Panc1 (cell line): ENCODE data around the gene PTGR1. TPM values are rescaled to one million over a fixed set of nuclear protein-coding genes. Genes with fewer than 3 reads are reported as not detected.

ENCODE experiments used
- ATAC-seq: fragments of 200-7000 bp; cut with Tn5 transposase; 2 replicates; pipeline ENCODE4 v1.9.1; 2020; ENCODE audit warnings: mild to moderate bottlenecking, moderate library complexity
- BruUV-seq: library from RNA; stranded (reverse); fragments of 400-500 nt; replicated peaks from 2 replicates; lab custom pipeline; 2021; lab: Mats Ljungman, UMichigan
- CTCF ChIA-PET: fragments of 300-600 bp; sonication (Branson Sonifier 250); formaldehyde crosslinking; loops from one replicate; lab custom pipeline; 2022; ENCODE audit warnings: antibody characterized with exemption; lab: Charles Lee
- POLR2A ChIA-PET: fragments of 300-600 bp; sonication (Branson Sonifier 250); formaldehyde crosslinking; loops from one replicate; lab custom pipeline; 2022; ENCODE audit warnings: antibody characterized with exemption; lab: Charles Lee
- DNase-seq: peaks from one replicate; pipeline ENCODE4 v3.0.0-alpha.2; 2010; ENCODE audit warnings: low read depth, low spot score
- H3K27ac ChIP-seq: 2 replicates; pipeline ENCODE4 v1.5.1; 2011; ENCODE audit warnings: mild to moderate bottlenecking, low read length, inconsistent platforms
- H3K27me3 ChIP-seq: fragments of 200-500 bp; sonication (Bioruptor generic); 2 replicates; pipeline ENCODE4 v1.6.0; 2014; ENCODE audit warnings: low read length, inconsistent platforms; ENCODE audit not compliant: control insufficient read depth, insufficient read depth
- H3K36me3 ChIP-seq: fragments of 200-500 bp; sonication (Bioruptor generic); 2 replicates; pipeline ENCODE4 v1.5.1; 2014; ENCODE audit warnings: inconsistent platforms, mild to moderate bottlenecking, low read length, moderate library complexity; ENCODE audit not compliant: control insufficient read depth, insufficient read depth
- H3K4me1 ChIP-seq: 2 replicates; pipeline ENCODE4 v1.5.1; 2011; ENCODE audit warnings: inconsistent platforms, mild to moderate bottlenecking, low read length, moderate library complexity; ENCODE audit not compliant: control insufficient read depth, insufficient read depth
- H3K4me3 ChIP-seq, 2 experiments: 2 replicates each; pipeline ENCODE4 v1.5.1; 2011 to 2012; ENCODE audit warnings: low read depth in 2 of 2, low read length in 2 of 2, mild to moderate bottlenecking in 2 of 2, inconsistent platforms in 1 of 2, moderate library complexity in 1 of 2
- H3K9me3 ChIP-seq: fragments of 200-500 bp; sonication (Bioruptor generic); 2 replicates; pipeline ENCODE4 v1.5.1; 2014; ENCODE audit warnings: low read depth, mild to moderate bottlenecking, inconsistent platforms, low read length, moderate library complexity; ENCODE audit not compliant: control insufficient read depth, insufficient read depth
- POLR2AphosphoS5 ChIP-seq: IDR thresholded peaks from 2 replicates; pipeline ENCODE4 v1.6.1; 2012; ENCODE audit warnings: mild to moderate bottlenecking, low read depth, low read length, moderate library complexity
- SIN3A ChIP-seq: IDR thresholded peaks from 2 replicates; pipeline ENCODE4 v1.6.1; 2012; ENCODE audit warnings: low read depth, mild to moderate bottlenecking, low read length, moderate library complexity, borderline replicate concordance; ENCODE audit not compliant: insufficient read depth
- TCF7L2 ChIP-seq: IDR thresholded peaks from 2 replicates; pipeline ENCODE4 v1.6.1; 2011; ENCODE audit warnings: mild to moderate bottlenecking, low read depth, low read length, inconsistent platforms
- in situ Hi-C: cut with HindIII; loops from 2 replicates; pipeline ENCODE4 v1.10.0; 2016; ENCODE audit warnings: low sequenced_read_pairs, low pct_unique_long_range_greater_than_20kb
- intact Hi-C: fragments of 100-400 bp; cut with micrococcal nuclease; formaldehyde crosslinking; loops from one replicate; pipeline ENCODE4 v1.10.0; 2022; ENCODE audit not compliant: unreplicated experiment
- total RNA-seq: library from RNA; stranded (reverse); gene quantifications from one replicate; pipeline ENCODE4 v1.2.1, GENCODE V29; 2021; ENCODE audit not compliant: unreplicated experiment
- TF ChIP-seq, protein P1 (sequence below): fragments of 450-650 bp; IDR thresholded peaks from 2 replicates; pipeline ENCODE4 v1.5.1; 2017; ENCODE audit warnings: mild to moderate bottlenecking
- TF ChIP-seq, protein P2 (sequence below), 2 experiments: IDR thresholded peaks; 2 replicates each; pipeline ENCODE4 v1.6.1; 2011 to 2012; ENCODE audit warnings: low read depth in 2 of 2, control low read depth in 1 of 2, low read length in 1 of 2, mild to moderate bottlenecking in 1 of 2, moderate library complexity in 1 of 2; ENCODE audit not compliant: insufficient read depth in 1 of 2

Gene PTGR1
- total RNA-seq, 1 experiment from 2014 or later: 46.0 TPM

DNA sequence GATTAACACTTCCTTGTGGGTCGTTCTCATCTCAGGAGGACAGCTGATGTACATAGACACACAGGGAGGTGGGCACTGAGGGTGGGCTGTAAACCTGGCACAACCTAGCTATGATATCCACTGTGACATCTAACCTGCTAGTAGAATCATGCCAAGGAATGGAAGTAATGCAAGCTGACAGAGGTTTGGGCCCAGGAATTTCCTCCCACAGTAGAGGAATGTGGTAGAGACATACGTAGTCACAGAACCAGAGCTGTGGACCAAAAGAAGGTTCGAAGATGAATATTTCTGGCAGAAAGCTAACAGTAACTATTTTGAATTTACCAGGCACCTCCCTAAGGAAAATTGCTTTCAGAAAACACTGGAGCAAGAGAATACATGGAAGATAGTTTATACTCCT is 16.5 kb upstream of the PTGR1 start:
- intact Hi-C loops: no loop called here
- no peak for ATAC-seq
- H3K4me1 ChIP-seq: no peaks in the 10 kb centered on the region
- H3K27me3 ChIP-seq: no peaks in the 10 kb centered on the region
- H3K36me3 ChIP-seq: no peaks in the 10 kb centered on the region
- DNase-seq: no peak
- ChIA-PET POLR2A (no interaction called here), CTCF (no interaction called here)
- no TSS peak for BruUV-seq
- no peak overlapping the region for H3K4me3 ChIP-seq
- H3K27ac ChIP-seq: no peak overlapping the region
- in situ Hi-C loops: no loop called here
- TF ChIP-seq, protein P1, sequence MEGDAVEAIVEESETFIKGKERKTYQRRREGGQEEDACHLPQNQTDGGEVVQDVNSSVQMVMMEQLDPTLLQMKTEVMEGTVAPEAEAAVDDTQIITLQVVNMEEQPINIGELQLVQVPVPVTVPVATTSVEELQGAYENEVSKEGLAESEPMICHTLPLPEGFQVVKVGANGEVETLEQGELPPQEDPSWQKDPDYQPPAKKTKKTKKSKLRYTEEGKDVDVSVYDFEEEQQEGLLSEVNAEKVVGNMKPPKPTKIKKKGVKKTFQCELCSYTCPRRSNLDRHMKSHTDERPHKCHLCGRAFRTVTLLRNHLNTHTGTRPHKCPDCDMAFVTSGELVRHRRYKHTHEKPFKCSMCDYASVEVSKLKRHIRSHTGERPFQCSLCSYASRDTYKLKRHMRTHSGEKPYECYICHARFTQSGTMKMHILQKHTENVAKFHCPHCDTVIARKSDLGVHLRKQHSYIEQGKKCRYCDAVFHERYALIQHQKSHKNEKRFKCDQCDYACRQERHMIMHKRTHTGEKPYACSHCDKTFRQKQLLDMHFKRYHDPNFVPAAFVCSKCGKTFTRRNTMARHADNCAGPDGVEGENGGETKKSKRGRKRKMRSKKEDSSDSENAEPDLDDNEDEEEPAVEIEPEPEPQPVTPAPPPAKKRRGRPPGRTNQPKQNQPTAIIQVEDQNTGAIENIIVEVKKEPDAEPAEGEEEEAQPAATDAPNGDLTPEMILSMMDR: no peak
- TF ChIP-seq POLR2AphosphoS5 (no peak), TCF7L2 (no peak), SIN3A (no peak)
- TF ChIP-seq, protein P2, sequence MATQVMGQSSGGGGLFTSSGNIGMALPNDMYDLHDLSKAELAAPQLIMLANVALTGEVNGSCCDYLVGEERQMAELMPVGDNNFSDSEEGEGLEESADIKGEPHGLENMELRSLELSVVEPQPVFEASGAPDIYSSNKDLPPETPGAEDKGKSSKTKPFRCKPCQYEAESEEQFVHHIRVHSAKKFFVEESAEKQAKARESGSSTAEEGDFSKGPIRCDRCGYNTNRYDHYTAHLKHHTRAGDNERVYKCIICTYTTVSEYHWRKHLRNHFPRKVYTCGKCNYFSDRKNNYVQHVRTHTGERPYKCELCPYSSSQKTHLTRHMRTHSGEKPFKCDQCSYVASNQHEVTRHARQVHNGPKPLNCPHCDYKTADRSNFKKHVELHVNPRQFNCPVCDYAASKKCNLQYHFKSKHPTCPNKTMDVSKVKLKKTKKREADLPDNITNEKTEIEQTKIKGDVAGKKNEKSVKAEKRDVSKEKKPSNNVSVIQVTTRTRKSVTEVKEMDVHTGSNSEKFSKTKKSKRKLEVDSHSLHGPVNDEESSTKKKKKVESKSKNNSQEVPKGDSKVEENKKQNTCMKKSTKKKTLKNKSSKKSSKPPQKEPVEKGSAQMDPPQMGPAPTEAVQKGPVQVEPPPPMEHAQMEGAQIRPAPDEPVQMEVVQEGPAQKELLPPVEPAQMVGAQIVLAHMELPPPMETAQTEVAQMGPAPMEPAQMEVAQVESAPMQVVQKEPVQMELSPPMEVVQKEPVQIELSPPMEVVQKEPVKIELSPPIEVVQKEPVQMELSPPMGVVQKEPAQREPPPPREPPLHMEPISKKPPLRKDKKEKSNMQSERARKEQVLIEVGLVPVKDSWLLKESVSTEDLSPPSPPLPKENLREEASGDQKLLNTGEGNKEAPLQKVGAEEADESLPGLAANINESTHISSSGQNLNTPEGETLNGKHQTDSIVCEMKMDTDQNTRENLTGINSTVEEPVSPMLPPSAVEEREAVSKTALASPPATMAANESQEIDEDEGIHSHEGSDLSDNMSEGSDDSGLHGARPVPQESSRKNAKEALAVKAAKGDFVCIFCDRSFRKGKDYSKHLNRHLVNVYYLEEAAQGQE (IDR thresholded peaks at IDR 0.05; ENCODE audit: insufficient read depth in 1 of 2, low read depth in 2 of 2, low read length in 1 of 2): no peak
- H3K9me3 ChIP-seq: no peaks in the 10 kb centered on the region

GRCh38 chr9:111613436-111614040 is 14.1 kb upstream of the PTGR1 start:
- no peak for DNase-seq
- CTCF ChIA-PET: interaction anchor here (0.7 kb wide), 1 partner anchor 452 kb away, joined by 4 read pairs; no protein-coding TSS in a partner anchor
- POLR2A ChIA-PET: no interaction called here

More at GRCh38 chr9:111613436-111614040, 14.1 kb upstream of the PTGR1 start:
- in situ Hi-C loops: no loop called here
- Histone ChIP-seq H3K4me1 (no peaks in the 10 kb centered on the region), H3K9me3 (no peaks in the 10 kb centered on the region), H3K4me3 (no peak overlapping the region), H3K27me3 (no peaks in the 10 kb centered on the region), H3K27ac (no peak overlapping the region), H3K36me3 (no peaks in the 10 kb centered on the region)
- BruUV-seq: no TSS peak
- no peak for ATAC-seq
- TF ChIP-seq, protein P1: no peak
- TF ChIP-seq SIN3A: no peak
- intact Hi-C loops: no loop called here
